Coronary artery (tissue), 2 donors: ENCODE measurements around the gene MACROD2.

Experiments
- DNase-seq: peaks from one replicate; pipeline ENCODE4 v3.0.0-alpha.2; 2017; ENCODE audit warnings: low spot score
- H3K27ac ChIP-seq, 2 donors: fragments of 200-600 bp; sonication (generic); one replicate each; pipeline ENCODE4 v1.5.1; 2016 to 2019
- H3K4me3 ChIP-seq: fragments of 200-600 bp; sonication (generic); 2 replicates; pipeline ENCODE4 v1.5.1; 2016; ENCODE audit warnings: mild to moderate bottlenecking, moderate library complexity
- CTCF ChIP-seq: fragments of 200-600 bp; sonication (generic); IDR thresholded peaks from one replicate; pipeline ENCODE4 v1.5.1; 2019; ENCODE audit warnings: antibody characterized with exemption

MACROD2 gene

GRCh38 chr20:14777591-14777990 lies 782.3 kb downstream of the MACROD2 start:
- Histone ChIP-seq H3K4me3 (no peak overlapping the region), H3K27ac (no peak overlapping the region)
- no peak for DNase-seq
- no peak for TF ChIP-seq CTCF

GRCh38 chr20:14778096-14778495 lies 782.8 kb downstream of the MACROD2 start:
- TF ChIP-seq CTCF, result no peak

GRCh38 chr20:14778875-14779274 lies 783.6 kb downstream of the MACROD2 start:
- no peak for TF ChIP-seq CTCF
- no peak overlapping the region for H3K4me3 ChIP-seq
- H3K27ac ChIP-seq, result no peak overlapping the region
- DNase-seq, result no peak

More at GRCh38 chr20:14778096-14778495, 782.8 kb downstream of the MACROD2 start:
- Histone ChIP-seq H3K27ac (no peak overlapping the region), H3K4me3 (no peak overlapping the region)
- DNase-seq, result no peak

GRCh38 chr20:14780508-14780907 lies 785.2 kb downstream of the MACROD2 start:
- Histone ChIP-seq H3K27ac (no peak overlapping the region), H3K4me3 (no peak overlapping the region)
- DNase-seq, result no peak
- TF ChIP-seq CTCF, result no peak

- H3K4me3 ChIP-seq, result no peak overlapping the region
- H3K27ac ChIP-seq, result no peak overlapping the region
- no peak for DNase-seq
- TF ChIP-seq CTCF, result no peak
Observed at GRCh38 chr20:14782731-14783130, 787.4 kb downstream of the MACROD2 start.

- no peak for DNase-seq
- Histone ChIP-seq H3K4me3 (no peak overlapping the region), H3K27ac (no peak overlapping the region)
- TF ChIP-seq CTCF, result no peak
Observed at GRCh38 chr20:14783766-14784165, 788.5 kb downstream of the MACROD2 start.

GRCh38 chr20:14785065-14785743 lies 789.9 kb downstream of the MACROD2 start:
- H3K4me3 ChIP-seq, result no peak overlapping the region
- no peak for DNase-seq
- H3K27ac ChIP-seq, result no peak overlapping the region
- no peak for TF ChIP-seq CTCF
